SK-N-DZ (cell line): Measurements from ENCODE around the gene WDR91. TPM values are rescaled to one million over a fixed set of nuclear protein-coding genes. Genes with fewer than 3 reads are reported as not detected.

Experiments used
- DNase-seq: peaks from one replicate; pipeline ENCODE4 v3.0.0-alpha.2; 2015; ENCODE audit warnings: low spot score
- polyA plus RNA-seq, 2 experiments: library from polyadenylated mRNA; depleted of rRNA; stranded (reverse); fragments of >200 nt; gene quantifications; 2 replicates each; pipeline ENCODE4 v1.2.3, GENCODE V29; 2014

The WDR91 gene
- 16.3 and 25.1 TPM in 2 replicates for polyA plus RNA-seq (2014; cell fraction: cytosol; rRNA removed)
- 22.8 and 28.8 TPM in 2 replicates for polyA plus RNA-seq (2014; cell fraction: nucleus; rRNA removed)

DNA sequence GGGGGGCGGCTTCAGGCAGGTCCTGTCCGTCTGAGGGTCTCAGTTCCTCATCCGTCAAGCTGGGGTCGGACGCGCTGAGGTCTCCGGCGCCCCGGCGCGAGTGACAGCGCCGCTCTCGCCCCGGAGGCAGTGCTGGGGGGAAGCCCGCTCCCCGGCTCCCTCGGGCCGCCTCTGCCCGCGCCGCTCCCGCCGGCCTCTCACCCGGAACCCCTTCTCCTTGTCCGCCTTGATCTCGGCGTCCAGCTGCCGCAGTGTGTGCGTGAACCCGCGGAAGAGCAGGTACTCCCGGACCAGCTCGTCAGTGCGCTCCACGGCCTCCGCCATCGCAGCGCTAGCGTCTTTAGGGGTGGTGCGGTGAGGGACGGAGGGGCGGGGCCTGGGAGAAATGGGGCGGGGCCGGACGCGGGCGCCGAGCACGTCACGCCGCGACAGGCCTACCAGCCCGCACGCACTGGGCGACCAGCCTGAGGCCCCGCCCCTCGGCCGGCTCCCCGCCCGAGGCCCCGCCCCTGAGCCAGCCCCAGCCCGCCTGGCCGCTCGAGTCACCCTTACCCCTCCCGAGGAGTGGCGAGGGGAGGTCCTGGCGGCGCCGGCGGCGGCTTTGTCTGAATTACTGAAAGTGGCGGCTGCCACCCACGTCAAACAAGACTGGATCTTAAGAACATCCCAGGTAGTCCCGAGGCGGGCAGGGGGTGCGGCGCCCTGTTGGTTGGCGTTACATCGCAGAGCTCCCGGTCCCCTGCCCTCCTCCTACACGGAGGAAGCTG is at the start of gene WDR91:
Gene WDR91, minus strand, starts transcription at position 348 of the 767 bp plus-strand sequence. Its CDS starts 24 bp downstream, at position 324.
- peak; percentile 91 for DNase-seq

DNA sequence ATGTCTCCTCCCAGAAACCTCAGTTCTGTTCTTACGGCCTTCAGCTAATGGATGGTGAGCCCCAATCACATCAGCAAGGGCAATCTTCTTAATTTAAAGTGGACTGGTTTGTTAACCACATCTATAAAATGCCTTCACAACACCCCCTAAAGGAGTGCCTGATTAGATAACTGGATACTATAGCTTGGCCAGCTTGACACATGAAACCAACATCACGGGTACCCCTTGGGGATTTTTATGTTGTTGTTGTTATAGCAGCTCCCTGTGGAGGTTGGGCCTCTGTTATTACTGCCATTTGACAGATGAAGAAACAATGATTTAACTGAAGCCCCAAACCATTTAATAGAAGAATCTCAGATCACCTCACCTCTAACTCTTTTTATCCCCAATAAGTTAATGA is 49.1 kb upstream of the WDR91 start:
- no peak for DNase-seq

DNA sequence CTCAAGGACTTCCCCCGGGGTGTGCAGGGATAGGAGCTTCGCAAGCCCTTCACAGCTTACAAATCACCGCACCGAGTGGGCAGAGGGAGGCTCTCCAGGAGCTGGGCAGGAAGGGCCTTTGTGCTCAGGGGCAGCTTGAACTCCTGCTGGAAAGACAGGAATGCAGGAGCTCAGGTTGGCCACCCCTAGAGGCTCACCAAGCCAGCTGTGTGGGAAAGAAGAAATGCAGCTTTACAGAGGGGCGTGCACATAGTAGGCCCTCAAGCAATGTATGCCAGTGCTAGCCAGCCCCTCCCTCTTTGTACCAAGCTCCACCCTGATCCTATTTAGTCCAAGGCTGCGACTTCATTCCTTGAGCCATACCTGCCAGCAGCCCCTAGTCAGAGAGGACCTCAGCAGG is 48.4 kb upstream of the WDR91 start:
- DNase-seq = no peak

DNA sequence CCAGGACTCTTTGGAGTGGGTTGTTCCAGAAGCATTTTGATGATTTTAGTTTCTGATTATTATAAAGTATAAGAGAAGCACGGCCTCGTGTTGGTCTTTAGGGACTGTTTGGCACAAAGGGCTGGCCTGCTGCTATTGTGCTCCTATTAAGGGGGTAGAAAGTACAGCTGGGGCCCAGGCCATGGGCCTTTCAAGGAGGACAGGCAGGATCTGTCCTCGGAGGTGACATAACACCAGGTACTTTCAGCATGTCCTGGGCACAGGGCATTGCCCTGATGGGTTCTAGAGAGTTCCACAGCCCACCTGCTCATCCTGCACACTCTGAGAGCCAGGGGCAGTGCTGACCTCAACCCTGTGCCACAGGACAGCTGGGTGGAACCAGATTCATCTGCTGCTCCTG is 47.3 kb upstream of the WDR91 start:
- no peak for DNase-seq

DNA sequence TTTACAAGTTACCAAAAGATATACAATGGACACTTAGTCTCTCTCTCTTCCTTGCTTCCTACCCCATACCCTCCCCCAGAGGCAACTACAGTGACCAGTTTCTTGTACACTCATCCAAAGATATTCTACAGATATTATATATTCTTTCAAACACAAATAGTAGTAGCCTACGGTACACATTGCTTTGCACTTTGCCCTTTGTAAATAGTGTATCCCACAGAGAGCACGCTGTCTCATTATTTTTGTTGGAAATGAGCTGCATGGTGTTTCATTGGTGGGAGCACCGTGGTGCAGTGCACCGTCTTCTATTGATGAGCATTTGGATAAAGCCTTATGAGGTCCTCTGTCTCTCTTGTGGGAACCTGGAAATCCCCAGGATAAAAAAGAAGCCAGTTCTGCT is 46.5 kb upstream of the WDR91 start:
- DNase-seq = no peak

DNA sequence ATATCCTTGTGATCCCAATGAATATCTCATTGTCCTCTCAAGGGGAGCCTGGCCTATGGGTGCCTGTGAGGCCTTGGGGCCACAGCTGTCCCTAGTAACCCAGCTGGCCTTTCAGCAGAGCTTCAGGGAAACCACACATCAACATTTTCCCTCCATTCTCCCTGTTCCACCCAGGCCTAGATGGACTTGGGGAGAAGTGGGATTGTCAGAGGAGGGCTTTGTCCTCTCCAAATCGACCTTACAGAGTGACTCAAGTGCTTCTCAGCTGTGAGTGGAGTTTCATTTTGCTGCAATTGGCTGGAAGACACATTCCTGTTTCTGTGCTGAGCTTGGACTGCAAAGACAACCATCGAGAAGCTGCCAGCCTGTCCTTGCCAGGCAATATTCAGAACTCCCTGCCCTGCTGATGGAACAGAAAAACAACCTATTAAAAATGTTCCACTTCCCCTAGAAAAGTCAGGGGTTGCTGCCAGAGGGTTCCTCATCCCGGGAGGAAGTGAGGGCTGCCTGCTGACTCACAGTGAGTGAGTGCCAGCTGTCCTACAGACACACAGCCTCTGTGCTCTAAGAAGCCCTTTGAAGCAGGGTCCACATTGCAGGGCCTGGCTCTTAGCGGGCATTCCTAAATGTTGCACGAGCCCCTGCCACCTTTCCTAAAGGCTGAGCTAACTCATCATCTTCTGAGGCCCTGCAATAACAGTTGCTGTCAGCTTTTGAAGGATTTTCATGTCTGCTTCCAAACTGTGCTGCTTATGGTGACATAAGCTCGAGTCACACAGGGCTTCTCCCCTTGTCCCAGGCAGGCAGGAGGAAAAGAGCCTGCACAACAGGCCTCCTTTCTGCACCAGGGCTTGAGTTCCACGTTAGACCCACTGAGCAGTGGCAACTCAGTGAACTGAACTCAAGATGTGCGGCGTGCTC is 42.8 kb upstream of the WDR91 start:
- DNase-seq = no peak

DNA sequence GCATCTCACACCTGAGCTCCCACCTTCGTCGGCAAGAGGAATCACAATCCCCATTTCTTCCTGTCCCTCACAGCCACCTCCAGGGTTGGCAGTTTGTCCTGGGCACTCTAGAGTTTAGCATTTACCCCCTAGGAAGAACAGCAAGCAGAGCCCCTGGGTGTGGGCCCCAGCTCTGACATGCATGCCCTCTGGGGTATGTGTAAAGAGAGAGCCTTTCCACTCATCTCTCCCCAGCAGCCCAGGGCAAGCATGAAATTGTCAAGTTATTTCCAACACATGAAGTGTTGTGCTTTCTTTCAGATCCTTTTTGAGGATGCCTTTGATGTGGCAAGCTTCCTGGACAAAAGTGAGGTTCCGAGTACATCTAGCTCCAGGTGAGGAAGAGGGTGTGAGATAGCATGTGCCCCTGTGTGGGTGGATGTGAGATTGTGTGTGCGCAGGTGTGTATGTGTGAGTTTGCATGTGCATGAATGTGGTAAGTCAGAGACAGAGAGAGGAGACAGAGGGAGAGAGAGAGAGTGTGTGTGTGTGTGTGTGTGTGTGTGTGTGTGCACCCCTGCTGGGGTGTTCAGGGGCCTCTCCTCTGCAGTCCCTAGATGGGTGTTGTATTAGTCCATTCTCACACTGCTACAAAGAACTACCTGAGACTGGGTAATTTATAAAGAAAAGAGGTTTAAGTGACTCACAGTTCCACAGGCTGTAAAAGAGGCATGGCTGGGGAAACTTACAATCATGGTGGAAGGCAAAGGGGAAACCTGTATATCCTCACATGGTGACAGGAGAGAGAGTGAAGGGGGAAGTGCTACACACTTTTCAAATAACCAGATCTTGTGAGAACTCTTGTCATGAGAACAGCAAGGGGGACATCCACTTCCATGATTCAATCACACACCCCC is 40.4 kb upstream of the WDR91 start:
- DNase-seq = no peak

DNA sequence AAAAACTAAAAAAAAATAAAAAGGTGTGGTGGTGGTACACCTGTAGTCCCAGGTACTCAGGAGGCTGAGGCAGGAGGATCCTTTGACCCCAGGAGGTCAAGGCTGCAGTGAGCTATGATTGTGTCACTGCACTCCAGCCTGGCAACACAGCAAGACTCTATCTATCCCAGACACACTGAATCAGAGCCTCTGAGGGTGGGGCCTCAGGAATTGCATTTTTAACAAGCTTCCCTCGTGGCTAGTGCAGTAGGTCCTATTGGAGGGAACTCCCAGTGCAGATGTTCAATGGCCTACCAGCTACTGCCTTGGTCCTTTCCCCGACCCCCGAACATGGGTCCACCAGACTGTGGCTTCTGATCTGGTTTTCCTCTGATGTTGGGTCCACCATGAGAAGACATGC is 37.2 kb upstream of the WDR91 start:
- no peak for DNase-seq

DNA sequence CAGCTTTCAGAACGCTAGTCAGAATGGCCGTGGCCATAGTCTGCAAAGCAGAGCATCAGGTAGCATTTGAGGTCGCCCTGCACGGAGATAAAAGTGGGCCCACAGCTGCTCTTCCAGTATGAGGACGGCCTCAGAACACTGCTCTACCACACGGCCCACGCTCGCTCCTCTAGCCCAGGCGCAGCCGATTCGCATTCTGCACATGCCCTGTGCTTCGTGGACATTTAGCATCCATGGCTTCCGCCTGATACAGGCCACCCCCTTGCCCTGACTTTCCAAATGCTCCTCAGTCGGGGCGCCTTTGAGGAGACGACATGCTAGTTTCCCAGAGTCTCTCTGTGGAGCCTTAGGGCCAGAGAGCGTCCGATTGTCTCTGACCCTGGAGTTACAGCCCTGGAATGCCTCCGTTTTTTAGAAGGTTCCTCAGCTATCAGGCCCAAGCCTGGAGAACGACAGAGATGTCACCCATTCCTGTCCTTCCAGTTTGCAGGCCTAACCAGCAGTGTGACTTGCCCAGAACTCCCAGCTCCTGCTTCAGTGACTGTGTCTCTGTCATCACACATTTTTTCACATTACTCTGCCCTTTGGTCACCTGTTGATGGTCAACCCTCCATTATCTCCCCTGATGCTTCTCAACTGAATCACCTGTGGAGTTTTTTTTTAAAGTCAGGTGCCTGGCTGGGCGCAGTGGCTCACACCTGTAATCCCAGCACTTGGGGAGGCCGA is 36.6 kb upstream of the WDR91 start:
- no peak for DNase-seq

DNA sequence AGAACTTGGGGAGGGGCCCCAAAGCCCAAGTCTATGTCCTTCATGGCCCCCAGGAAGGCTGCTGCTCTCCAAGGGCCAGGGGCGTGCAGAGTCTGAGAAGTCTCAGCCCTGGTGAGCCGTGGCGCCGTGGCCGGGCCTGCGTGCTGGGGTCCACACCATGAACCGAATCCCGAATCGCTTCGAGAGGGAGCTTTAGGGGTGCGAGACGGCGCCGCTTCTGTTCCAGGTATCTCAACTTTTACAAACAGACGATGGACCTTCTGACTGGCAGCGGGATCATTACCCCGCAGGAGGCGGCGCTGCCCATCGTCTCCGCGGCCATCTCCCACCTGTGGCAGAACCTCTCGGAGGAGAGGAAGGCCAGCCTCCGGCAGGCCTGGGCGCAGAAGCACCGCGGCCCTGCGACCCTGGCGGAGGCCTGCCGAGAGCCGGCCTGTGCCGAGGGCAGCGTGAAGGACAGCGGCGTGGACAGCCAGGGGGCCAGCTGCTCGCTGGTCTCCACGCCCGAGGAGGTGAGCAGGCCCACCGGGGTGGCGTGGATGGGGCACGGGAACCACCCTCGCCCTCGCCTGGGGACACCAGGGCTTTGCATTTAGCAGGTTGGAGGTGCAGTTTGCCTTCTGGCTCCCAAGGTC is 35.0 kb upstream of the WDR91 start:
- no peak for DNase-seq

DNA sequence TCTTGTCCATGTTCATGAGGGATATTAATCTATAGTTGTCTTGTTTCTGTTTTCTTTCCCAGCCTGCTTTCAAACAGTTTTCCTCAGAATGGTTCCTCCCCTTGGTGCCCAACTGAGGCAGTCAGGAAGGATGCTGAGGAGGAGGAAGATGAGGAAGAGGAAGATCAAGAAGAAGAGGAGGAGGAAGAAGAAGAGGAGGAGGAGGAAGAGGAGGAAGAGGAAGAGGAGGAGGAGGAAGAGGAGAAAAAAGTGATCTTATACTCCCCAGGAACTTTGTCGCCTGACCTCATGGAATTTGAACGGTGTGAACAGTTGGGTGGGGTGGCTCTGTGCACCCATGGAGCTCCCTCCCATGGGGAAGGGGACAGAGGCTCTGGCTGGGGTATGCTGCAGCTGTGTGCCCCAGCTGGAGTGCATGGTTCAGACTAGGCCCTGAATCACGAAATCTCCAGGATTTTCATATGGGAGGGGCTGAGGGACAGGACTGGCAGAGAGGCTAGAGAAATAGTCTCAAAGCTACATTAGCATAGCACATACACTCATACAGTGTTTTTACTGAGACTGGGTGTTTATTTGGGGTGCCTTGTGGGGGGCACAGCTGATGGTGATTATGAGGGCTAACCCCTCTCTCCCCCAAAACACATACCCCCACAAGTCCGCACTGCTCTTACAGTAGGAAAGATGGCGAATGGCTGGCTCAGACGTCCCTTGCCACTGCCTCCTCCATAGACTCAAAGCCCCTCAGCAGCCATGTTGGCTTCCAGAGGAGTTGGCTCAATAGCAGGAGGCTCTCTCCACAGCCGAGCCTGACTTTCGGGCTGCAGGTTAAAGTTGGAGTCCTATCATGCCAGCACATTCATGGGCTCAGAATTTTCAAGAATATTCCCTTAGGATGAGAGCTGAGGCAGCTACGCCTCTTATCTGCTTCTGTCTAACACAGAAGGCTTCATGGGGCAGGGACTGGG is 34.2 kb upstream of the WDR91 start:
- no peak for DNase-seq

DNA sequence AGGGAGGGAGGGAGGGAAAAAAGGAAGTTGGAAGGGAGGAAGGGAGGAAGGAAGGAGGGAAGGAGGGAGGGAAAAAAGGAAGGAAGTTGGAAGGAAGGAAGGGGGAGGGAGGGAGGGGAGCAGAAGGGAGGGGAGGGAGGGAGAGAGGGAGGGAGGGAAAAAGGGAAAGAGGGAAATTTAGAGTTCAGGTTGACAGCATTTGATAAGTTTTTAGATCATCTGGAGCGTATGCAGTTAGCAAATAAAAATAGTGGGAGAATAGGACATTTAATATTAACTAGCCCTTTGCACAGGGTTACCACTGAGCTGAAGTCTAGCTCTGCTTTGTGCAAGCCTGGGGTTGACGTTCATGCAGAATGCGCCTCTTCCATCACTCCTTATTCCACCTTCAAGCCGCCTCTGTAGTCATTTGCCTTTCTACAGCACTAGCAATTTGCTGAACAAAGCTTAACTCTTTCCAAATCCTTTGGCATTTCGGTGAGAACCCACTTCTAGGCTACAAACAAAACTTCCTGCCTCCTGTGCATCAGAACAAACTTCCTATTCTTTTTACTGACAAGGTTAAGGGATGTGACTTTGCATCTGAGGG is 30.9 kb upstream of the WDR91 start:
- DNase-seq = no peak

DNA sequence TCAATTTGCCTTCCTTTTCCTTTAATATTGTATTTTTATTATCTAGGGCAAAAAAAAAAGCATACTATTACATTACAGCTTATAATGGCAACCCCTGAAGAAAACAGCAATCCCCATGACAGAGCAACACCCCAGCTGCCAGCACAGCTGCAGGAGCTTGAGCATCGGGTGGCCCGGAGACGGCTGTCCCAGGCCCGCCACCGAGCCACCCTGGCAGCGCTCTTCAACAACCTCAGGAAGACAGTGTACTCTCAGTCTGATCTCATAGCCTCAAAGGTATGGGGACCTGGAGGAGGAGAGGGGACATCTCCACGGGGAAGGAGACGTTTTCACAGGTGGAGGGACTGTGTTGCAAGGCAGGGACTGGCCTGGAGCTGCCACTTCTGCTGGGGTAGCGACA is 29.1 kb upstream of the WDR91 start:
- no peak for DNase-seq

DNA sequence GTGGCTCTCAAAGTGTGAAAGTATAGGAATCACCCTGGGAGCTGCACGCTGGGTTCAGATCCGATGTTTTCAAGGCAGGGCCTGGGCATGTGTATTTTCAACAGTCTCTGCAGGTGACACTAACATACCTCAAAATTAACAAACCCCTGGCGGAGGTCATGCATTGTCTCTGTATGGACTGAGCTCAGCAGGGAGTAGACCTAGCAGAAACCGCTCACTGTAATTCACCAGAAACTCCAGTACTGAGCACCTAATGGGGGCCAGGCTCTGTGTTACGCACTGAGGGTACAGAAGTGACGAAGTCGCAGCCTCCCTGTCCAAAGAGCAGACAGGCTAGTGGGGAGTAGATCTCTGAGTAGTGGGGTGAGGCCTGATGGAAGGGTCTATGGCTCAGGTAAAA is 27.9 kb upstream of the WDR91 start:
- DNase-seq = no peak

DNA sequence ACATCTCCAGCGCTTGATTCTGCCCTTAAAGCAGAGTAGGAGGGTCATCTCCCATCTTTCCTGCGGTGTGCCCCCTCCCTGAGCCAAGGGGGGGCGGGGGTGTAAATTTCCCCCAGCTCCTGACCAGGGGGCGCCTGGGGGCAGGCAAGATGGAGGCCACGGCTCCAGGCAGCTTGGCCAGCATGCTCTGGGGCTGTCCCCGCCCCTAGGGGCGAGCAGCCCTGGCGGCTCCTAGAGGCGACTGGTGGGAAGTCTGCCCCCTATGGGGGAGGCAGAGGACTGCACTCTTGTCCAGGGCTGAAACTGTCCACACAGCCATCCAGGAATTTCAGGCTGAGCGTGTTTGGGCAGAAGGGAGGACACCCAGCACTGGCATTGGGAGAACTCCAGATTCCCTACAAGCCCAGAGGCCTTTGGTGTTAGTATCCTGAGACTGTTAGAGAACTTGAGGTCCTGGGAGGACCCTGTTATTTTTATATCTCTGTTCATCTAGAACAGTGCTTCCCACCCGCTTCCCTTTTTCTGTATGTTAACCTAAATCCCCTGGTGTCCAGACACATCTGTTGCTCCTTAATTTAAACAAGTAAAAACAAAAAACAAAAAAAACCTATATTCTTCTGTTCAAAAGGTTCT is 26.9 kb upstream of the WDR91 start:
- DNase-seq = peak; percentile 20

DNA sequence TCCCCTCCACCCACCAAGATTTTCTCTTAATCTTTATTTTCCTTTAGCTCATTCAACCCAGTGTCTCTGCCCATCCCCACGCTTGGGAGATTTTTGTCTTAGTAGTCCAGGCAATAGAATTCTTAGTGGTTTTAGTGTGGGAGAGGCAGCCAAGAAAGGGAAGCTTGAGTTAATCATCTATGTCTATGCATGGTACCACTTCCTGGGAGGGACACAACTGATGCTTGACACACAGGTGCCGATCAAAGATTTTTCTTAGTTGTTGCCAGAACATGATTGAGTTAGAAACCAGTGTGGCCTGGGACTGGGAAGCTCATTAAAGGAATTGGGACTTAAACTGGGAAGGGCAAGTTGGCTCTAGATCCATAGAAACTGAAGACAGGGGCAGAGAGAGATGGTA is 25.4 kb upstream of the WDR91 start:
- no peak for DNase-seq

DNA sequence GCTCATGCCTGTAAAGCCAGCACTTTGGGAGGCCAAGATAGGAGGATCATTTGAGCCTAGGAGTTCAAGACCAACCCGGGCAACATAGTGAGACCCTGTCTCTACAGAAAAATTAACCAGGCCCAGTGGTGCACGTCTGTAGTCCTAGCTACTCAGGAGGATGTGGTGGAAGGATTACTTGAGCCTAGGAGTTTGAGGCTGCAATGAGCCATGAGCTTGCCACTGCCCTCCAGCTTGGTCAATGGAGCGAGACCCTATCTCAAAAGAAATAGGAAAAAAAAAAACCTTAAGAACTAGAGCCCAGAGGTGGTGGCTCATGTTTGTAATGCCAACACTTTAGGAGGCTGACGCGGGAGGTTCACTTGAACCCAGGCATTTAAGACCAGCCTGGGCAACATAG is 24.5 kb upstream of the WDR91 start:
- DNase-seq = no peak

DNA sequence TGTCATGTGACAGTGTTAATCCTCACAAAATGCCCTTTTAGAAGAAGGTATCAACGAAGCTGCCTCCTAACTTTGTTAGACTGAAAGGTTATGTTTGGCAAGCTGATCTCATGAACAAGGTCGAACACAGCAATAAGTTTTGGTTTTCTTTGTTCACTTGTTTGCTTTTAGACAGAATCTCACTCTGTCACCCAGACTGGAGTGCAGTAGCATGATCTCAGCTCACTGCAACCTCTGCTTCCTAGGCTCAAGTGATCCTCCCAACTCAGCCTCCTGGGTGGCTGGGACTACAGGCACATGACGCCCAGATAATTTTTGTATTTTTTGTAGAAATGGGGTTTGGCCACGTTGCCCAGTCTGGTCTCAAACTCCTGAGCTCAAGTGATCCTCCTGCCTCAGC is 23.4 kb upstream of the WDR91 start:
- no peak for DNase-seq
